ENCODE results near the gene TCF7. TPM values are rescaled to one million over a fixed set of nuclear protein-coding genes. Genes with fewer than 3 reads are reported as not detected.
A peak's percentile ranks its signal among the peaks of the same experiment; 100 is the strongest.

TCF7 gene
- total RNA-seq, 1 experiment from 2014 or later: 36.5 TPM

DNA sequence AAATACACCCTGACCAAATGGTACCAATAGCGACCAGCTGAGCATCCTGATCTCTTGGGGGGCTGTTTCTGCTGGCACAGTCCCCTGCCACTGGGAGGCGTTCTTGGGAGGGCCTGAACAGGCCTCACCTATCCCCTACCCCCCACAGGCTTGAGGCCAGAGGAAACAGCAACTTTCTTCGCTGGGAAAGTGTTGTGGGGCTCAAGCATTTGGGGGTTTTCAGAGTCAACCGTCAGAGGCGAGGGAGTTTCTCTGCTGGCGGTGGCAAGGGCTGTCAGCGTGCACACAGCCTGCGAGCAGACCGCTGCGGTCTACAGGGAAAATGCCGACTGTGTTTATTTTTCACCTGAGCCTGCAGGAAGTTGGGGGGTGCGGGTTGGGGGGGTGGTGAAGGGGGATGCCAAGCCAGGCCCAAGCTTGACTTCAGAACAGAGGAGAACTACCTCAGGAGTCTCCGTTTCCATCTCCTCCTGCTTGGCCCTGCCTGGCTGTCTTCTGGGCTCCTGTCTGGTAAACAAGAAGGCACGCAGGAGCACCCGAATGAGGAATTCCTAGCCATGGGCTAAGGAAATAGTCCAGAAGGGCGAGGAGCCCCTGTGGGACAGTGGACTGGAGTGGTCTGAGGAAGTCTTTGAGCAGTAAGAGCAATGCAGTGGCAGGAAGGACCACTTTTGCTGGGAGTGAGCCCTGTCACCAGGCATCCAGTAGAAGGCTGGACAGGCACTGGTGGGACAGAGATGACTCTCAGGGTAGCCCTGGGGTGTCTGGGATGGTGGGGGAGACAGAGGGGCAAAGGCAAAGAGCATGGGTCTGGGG lies 18.1 kb downstream of the TCF7 start:
- Histone ChIP-seq H3K4me1 (no peaks in the 10 kb centered on the region), H3K9me3 (no peaks in the 10 kb centered on the region), H3K36me3 (ENCODE audit: control insufficient read depth, insufficient read depth, low read length) (peaks cover 2% of the 10 kb centered on the region; the same call in 1 of the 2 replicates), H3K27me3 (replicated peaks; ENCODE audit: control insufficient read depth, insufficient read depth, low read length) (no peaks in the 10 kb centered on the region), H3K4me3 (ENCODE audit: low read depth, low read length) (no peak overlapping the region)
- Mint-ChIP-seq H3K9me3 (ENCODE audit: unreplicated experiment) (no peaks in the 10 kb centered on the region), H3K27ac (ENCODE audit: unreplicated experiment) (no peak overlapping the region), H3K4me1 (ENCODE audit: low read depth, unreplicated experiment) (no peaks in the 10 kb centered on the region), H3K36me3 (ENCODE audit: insufficient read depth, unreplicated experiment) (peaks cover 22% of the 10 kb centered on the region), H3K4me3 (ENCODE audit: unreplicated experiment) (no peak overlapping the region), H3K27me3 (ENCODE audit: insufficient read depth, unreplicated experiment) (no peaks in the 10 kb centered on the region)
- TF ChIP-seq, protein P1, sequence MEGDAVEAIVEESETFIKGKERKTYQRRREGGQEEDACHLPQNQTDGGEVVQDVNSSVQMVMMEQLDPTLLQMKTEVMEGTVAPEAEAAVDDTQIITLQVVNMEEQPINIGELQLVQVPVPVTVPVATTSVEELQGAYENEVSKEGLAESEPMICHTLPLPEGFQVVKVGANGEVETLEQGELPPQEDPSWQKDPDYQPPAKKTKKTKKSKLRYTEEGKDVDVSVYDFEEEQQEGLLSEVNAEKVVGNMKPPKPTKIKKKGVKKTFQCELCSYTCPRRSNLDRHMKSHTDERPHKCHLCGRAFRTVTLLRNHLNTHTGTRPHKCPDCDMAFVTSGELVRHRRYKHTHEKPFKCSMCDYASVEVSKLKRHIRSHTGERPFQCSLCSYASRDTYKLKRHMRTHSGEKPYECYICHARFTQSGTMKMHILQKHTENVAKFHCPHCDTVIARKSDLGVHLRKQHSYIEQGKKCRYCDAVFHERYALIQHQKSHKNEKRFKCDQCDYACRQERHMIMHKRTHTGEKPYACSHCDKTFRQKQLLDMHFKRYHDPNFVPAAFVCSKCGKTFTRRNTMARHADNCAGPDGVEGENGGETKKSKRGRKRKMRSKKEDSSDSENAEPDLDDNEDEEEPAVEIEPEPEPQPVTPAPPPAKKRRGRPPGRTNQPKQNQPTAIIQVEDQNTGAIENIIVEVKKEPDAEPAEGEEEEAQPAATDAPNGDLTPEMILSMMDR (IDR thresholded peaks at IDR 0.05; ENCODE audit: insufficient read depth in 1 of 2, low read depth in 1 of 2, low read length in 1 of 2, severe bottlenecking in 1 of 2, unreplicated experiment in 1 of 2): no peak
- CTCF ChIA-PET: no interaction called here
- intact Hi-C loops (cut with micrococcal nuclease; ENCODE audit: unreplicated experiment): no loop called here
- no TSS peak for BruUV-seq (replicated peaks)
- POLR2A ChIA-PET: interaction anchor here (0.6 kb wide), 1 partner anchor 94 kb away, joined by 6 read pairs; the partner anchor contains the start of gene PPP2CA
- no peak for DNase-seq

DNA sequence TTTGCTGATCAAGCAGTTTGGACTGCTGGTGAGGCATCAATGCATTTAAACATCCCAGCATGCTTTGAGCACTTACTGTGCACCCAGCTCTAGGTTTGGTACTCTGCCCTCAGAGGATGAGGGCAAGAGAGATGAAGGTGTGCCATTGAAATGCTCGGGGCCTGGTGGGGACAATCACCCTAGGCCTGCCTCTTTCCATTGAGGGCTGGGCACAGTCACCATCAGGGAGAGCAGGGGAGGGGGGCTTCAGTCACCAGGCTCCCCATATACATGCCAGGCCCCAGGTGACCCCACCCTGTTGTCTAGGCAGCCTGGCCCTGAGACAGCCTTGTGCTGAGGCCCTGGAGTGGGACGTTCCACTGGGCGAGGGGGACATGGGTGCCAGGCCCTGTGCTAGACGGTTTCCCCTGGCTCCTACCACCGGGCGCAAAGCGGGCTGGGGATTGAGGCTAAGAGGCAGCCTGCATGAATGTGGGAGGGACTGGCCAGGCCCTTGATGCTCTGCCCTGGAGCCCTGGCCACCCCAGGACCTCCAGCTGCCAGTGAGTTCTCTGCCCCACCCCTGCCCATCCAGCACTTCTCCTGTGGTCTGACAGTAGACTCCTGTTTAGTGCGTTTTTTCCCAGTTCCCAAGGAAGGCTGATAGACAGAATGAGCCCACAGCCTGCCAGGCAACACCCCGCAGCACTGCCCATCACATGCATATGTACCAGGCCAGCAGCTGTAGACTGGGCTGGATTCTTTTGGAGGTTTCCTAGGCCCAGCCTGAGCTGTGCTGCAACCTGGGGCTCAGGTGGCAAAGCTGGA lies 18.9 kb downstream of the TCF7 start:
- Mint-ChIP-seq H3K36me3 (ENCODE audit: insufficient read depth, unreplicated experiment) (peaks cover 22% of the 10 kb centered on the region), H3K4me1 (ENCODE audit: low read depth, unreplicated experiment) (no peaks in the 10 kb centered on the region), H3K27ac (ENCODE audit: unreplicated experiment) (no peak overlapping the region), H3K9me3 (ENCODE audit: unreplicated experiment) (no peaks in the 10 kb centered on the region), H3K4me3 (ENCODE audit: unreplicated experiment) (no peak overlapping the region), H3K27me3 (ENCODE audit: insufficient read depth, unreplicated experiment) (no peaks in the 10 kb centered on the region)
- ChIA-PET CTCF (no interaction called here), POLR2A (interaction anchor here (1.0 kb wide), 1 partner anchor 19 kb away, joined by 4 read pairs; the partner anchor contains the start of gene TCF7)
- peaks cover 2% of the 10 kb centered on the region; the same call in 1 of the 2 replicates for H3K36me3 ChIP-seq (ENCODE audit: control insufficient read depth, insufficient read depth, low read length)
- H3K9me3 ChIP-seq: no peaks in the 10 kb centered on the region
- BruUV-seq (replicated peaks): no TSS peak
- TF ChIP-seq, protein P1 (IDR thresholded peaks at IDR 0.05; ENCODE audit: insufficient read depth in 1 of 2, low read depth in 1 of 2, low read length in 1 of 2, severe bottlenecking in 1 of 2, unreplicated experiment in 1 of 2): no peak
- no peaks in the 10 kb centered on the region for H3K4me1 ChIP-seq
- no peak overlapping the region for H3K4me3 ChIP-seq (ENCODE audit: low read depth, low read length)
- H3K27me3 ChIP-seq (replicated peaks; ENCODE audit: control insufficient read depth, insufficient read depth, low read length): no peaks in the 10 kb centered on the region
- DNase-seq: peak in 1 of 2 experiments; percentile 31
- intact Hi-C loops (cut with micrococcal nuclease; ENCODE audit: unreplicated experiment): no loop called here

DNA sequence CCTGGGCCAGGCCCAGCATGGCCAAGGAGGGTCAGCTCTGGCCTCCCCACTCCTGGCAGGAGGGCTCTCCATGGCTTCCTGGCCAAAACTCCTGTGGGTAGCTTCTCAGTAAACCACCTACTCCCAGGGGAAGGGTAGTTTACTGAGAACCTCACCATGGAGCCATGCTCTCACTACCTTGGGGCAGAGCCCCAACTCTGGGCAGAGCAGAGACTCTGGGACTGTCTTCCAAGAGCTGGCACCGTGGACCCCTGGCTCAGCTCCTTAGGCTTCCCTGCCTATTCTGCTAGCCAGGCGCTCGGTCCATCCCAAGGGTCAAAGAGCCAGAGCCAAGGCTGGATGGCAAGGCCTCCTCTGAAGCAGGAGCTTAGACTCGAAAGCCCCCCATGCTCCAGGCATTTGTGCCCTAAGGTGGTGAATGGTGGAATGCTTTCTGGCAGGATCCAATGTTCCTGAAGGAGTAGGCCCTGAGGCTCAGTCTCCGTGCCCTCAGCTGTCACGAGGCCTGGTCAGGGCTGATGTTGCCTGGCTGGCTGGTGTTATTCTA lies 19.6 kb downstream of the TCF7 start:
- Histone ChIP-seq H3K4me3 (ENCODE audit: low read depth, low read length) (no peak overlapping the region), H3K9me3 (no peaks in the 10 kb centered on the region), H3K27me3 (replicated peaks; ENCODE audit: control insufficient read depth, insufficient read depth, low read length) (no peaks in the 10 kb centered on the region), H3K4me1 (no peaks in the 10 kb centered on the region), H3K36me3 (ENCODE audit: control insufficient read depth, insufficient read depth, low read length) (peaks cover 2% of the 10 kb centered on the region)
- DNase-seq: no peak
- ChIA-PET CTCF (interaction anchor here (1.9 kb wide), 1 partner anchor 94 kb away, joined by 6 read pairs; no protein-coding TSS in a partner anchor), POLR2A (interaction anchor here (1.0 kb wide), 1 partner anchor 20 kb away, joined by 4 read pairs; the partner anchor contains the start of gene TCF7)
- peaks cover 25% of the 10 kb centered on the region for H3K36me3 Mint-ChIP-seq (ENCODE audit: insufficient read depth, unreplicated experiment)
- TF ChIP-seq, protein P1 (IDR thresholded peaks at IDR 0.05; ENCODE audit: insufficient read depth in 1 of 2, low read depth in 1 of 2, low read length in 1 of 2, severe bottlenecking in 1 of 2, unreplicated experiment in 1 of 2): no peak
- no peaks in the 10 kb centered on the region for H3K27me3 Mint-ChIP-seq (ENCODE audit: insufficient read depth, unreplicated experiment)
- H3K4me1 Mint-ChIP-seq (ENCODE audit: low read depth, unreplicated experiment): no peaks in the 10 kb centered on the region
- no peak overlapping the region for H3K27ac Mint-ChIP-seq (ENCODE audit: unreplicated experiment)
- H3K9me3 Mint-ChIP-seq (ENCODE audit: unreplicated experiment): no peaks in the 10 kb centered on the region
- no peak overlapping the region for H3K4me3 Mint-ChIP-seq (ENCODE audit: unreplicated experiment)
- no TSS peak for BruUV-seq (replicated peaks)
- intact Hi-C loops (cut with micrococcal nuclease; ENCODE audit: unreplicated experiment): no loop called here

All from Caco-2 (cell line).